Measurements from ENCODE around the gene SUSD4. TPM values are rescaled to one million over a fixed set of nuclear protein-coding genes. Genes with fewer than 3 reads are reported as not detected.

The SUSD4 gene
- total and polyA plus RNA-seq, 2 of the 8 experiments (the other 6 are each of a cell fraction or from before 2014, with no cell fraction given) = 3.9 to 5.2 TPM

GRCh38 chr1:223231581-223231980 lies 132.4 kb downstream of the SUSD4 start (continued):
- no peak for TF ChIP-seq GABPA (IDR thresholded peaks at IDR 0.05; ENCODE audit: borderline replicate concordance, insufficient read depth, low read length)
- no peak for TF ChIP-seq CREB1 (IDR thresholded peaks at IDR 0.05)

All from H1 (cell line).